B cell (primary cell): Measurements from ENCODE around the gene OIT3. TPM values are rescaled to one million over a fixed set of nuclear protein-coding genes. Genes with fewer than 3 reads are reported as not detected.

Experiments used
- ATAC-seq: fragments of 200-7000 bp; cut with Tn5 transposase; one replicate; pipeline ENCODE4 v1.10.0; 2021; ENCODE audit warnings: low read depth, mild to moderate bottlenecking, moderate number of reproducible peaks, moderate library complexity
- CTCF ChIA-PET: fragments of 350-600 bp; sonication (Branson Sonifier 250); formaldehyde crosslinking; loops from one replicate; lab custom pipeline; 2021; ENCODE audit warnings: antibody characterized with exemption, inconsistent platforms; lab: Charles Lee
- POLR2A ChIA-PET: fragments of 350-600 bp; sonication (Branson Sonifier 250); formaldehyde crosslinking; loops from one replicate; lab custom pipeline; 2021; ENCODE audit warnings: antibody characterized with exemption; lab: Charles Lee
- DNase-seq: peaks from one replicate; pipeline ENCODE4 v3.0.0; 2013
- H2AFZ ChIP-seq: 2 replicates; pipeline ENCODE4 v1.6.1; 2012; ENCODE audit warnings: mild to moderate bottlenecking, low read depth, low read length; ENCODE audit not compliant: insufficient read depth, poor library complexity, severe bottlenecking
- H3K27ac ChIP-seq, 2 donors: 1 replicate in 1 of 2; 2 replicates in 1 of 2; pipeline ENCODE4 v1.5.1; 2012 to 2013; ENCODE audit warnings: low read length in 2 of 2, mild to moderate bottlenecking in 2 of 2, moderate library complexity in 1 of 2
- H3K27me3 ChIP-seq, 4 experiments: fragments of 200-600 bp in 1 of 4; sonication (generic) in 1 of 4; replicated peaks in 1 of 4; 1 replicate in 2 of 4; 2 replicates in 2 of 4; pipeline versions ENCODE4 v1.6.1 to v1.7.0; 2013 to 2016; ENCODE audit warnings: low read length in 3 of 4, mild to moderate bottlenecking in 2 of 4, mixed read lengths in 1 of 4, moderate library complexity in 1 of 4; ENCODE audit not compliant: insufficient read depth in 4 of 4, control insufficient read depth in 3 of 4; ENCODE audit errors: control extremely low read depth in 1 of 4
- H3K36me3 ChIP-seq, 2 experiments: replicated peaks in 1 of 2; 1 replicate in 1 of 2; 2 replicates in 1 of 2; pipeline versions ENCODE4 v1.6.1 to v1.7.1; 2013; ENCODE audit warnings: low read length in 1 of 2; ENCODE audit not compliant: insufficient read depth in 2 of 2, control insufficient read depth in 1 of 2; ENCODE audit errors: control extremely low read depth in 1 of 2, extremely low read depth in 1 of 2
- H3K4me1 ChIP-seq, 2 donors: fragments of 200-600 bp in 1 of 2; sonication (generic) in 1 of 2; 1 replicate in 1 of 2; 2 replicates in 1 of 2; pipeline versions ENCODE4 v1.5.1 to v1.6.1; 2013 to 2017; ENCODE audit warnings: low read length in 2 of 2; ENCODE audit not compliant: control insufficient read depth in 2 of 2, insufficient read depth in 2 of 2
- H3K4me2 ChIP-seq: replicated peaks from 2 replicates; pipeline ENCODE3; 2012; ENCODE audit warnings: mild to moderate bottlenecking, low read depth, low read length; ENCODE audit not compliant: poor library complexity, severe bottlenecking
- H3K4me3 ChIP-seq, 5 experiments: fragments of 200-600 bp in 1 of 5; sonication (generic) in 1 of 5; 1 replicate in 3 of 5; 2 replicates in 2 of 5; pipeline versions ENCODE4 v1.5.1 to v1.7.0; 2011 to 2016; ENCODE audit warnings: low read length in 4 of 5, mild to moderate bottlenecking in 4 of 5, low read depth in 2 of 5, control low read depth in 1 of 5, moderate library complexity in 1 of 5; ENCODE audit not compliant: insufficient read depth in 1 of 5; ENCODE audit errors: control extremely low read depth in 1 of 5, extremely low read depth in 1 of 5
- H3K79me2 ChIP-seq: fragments of 200-600 bp; sonication (generic); one replicate; pipeline ENCODE4 v1.6.0; 2016; ENCODE audit warnings: low read length; ENCODE audit not compliant: control insufficient read depth, insufficient read depth
- H3K9ac ChIP-seq: fragments of 200-600 bp; sonication (generic); 2 replicates; pipeline ENCODE4 v1.6.1; 2017; ENCODE audit warnings: mild to moderate bottlenecking, low read length, moderate library complexity
- H3K9me3 ChIP-seq, 3 donors: one replicate each; pipeline versions ENCODE4 v1.6.1 to v1.7.1; 2013; ENCODE audit warnings: low read length in 2 of 3; ENCODE audit not compliant: control insufficient read depth in 2 of 3, insufficient read depth in 1 of 3; ENCODE audit errors: control extremely low read depth in 1 of 3
- H4K20me1 ChIP-seq: 2 replicates; pipeline ENCODE4 v1.6.0; 2012; ENCODE audit warnings: mild to moderate bottlenecking, low read length; ENCODE audit not compliant: insufficient read depth, control insufficient read depth, poor library complexity, severe bottlenecking
- H3K27ac Mint-ChIP-seq: one replicate; pipeline ENCODE4 v1.8.0; 2021; ENCODE audit warnings: mixed read lengths
- H3K27me3 Mint-ChIP-seq: one replicate; pipeline ENCODE4 v1.8.0; 2021; ENCODE audit warnings: mixed read lengths
- H3K4me1 Mint-ChIP-seq: one replicate; pipeline ENCODE4 v1.8.0; 2021; ENCODE audit warnings: mixed read lengths
- H3K4me3 Mint-ChIP-seq: one replicate; pipeline ENCODE4 v1.8.0; 2021; ENCODE audit warnings: mixed read lengths
- H3K9me3 Mint-ChIP-seq: one replicate; pipeline ENCODE4 v1.8.0; 2022; ENCODE audit warnings: mixed read lengths; ENCODE audit not compliant: insufficient read depth
- EZH2 ChIP-seq: IDR thresholded peaks from 2 replicates; pipeline ENCODE4 v1.6.1; 2012; ENCODE audit warnings: borderline replicate concordance, low read depth, mild to moderate bottlenecking, moderate library complexity, low read length; ENCODE audit not compliant: insufficient read depth, poor library complexity, severe bottlenecking
- WGBS: methylation state at CpG from one replicate; pipeline ENCODE4 v1.1.5; 2013; ENCODE audit warnings: missing lambda C conversion rate; ENCODE audit not compliant: insufficient coverage; 5-methylcytosine and 5-hydroxymethylcytosine counted together
- intact Hi-C: fragments of 100-400 bp; cut with micrococcal nuclease; formaldehyde crosslinking; loops from one replicate; pipeline ENCODE4 v1.10.0; 2022
- polyA plus RNA-seq: library from polyadenylated mRNA; depleted of rRNA; stranded (reverse); fragments of >200 nt; gene quantifications from 2 replicates; pipeline ENCODE4 v1.2.3, GENCODE V29; 2012
- total RNA-seq, 2 donors: library from RNA; stranded (reverse); fragments of 120-200 nt in 1 of 2; gene quantifications; 1 replicate in 1 of 2; 2 replicates in 1 of 2; pipeline versions ENCODE4 v1.2.3 to v1.2.4, GENCODE V29; 2013 to 2022
- TF ChIP-seq, protein P1 (sequence below): fragments of 200-600 bp; IDR thresholded peaks from one replicate; pipeline ENCODE4 v1.8.0; 2022; ENCODE audit warnings: antibody characterized with exemption, mild to moderate bottlenecking

Gene OIT3
- total and polyA plus RNA-seq, 2 donors (not counting 1 experiment from before 2014, with no cell fraction given), result 0.04 TPM; not detected in 1

DNA sequence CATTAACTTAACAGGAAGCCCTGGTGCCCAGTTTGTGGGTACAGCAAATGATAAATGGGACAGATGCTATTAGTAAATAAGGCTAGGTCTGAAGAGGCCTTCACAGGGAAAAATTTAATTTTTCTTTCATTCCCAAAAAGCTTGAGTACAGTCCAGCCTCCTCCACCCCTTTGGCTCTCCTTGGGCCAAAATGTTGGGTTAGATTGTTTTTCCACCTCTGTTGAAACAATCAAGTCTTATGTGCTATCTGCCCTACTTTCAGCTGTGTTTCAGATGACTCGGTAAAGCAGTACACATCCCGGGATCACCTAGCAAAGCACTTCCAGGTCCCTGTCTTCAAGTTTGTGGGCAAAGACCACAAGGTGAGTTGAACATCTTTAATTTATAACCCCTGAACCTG lies 36.7 kb downstream of the OIT3 start:
- CTCF ChIA-PET, result no interaction called here
- H3K27ac ChIP-seq, result no peak overlapping the region
- H3K27me3 ChIP-seq, result no peaks in the 10 kb centered on the region
- TF ChIP-seq, protein P1, sequence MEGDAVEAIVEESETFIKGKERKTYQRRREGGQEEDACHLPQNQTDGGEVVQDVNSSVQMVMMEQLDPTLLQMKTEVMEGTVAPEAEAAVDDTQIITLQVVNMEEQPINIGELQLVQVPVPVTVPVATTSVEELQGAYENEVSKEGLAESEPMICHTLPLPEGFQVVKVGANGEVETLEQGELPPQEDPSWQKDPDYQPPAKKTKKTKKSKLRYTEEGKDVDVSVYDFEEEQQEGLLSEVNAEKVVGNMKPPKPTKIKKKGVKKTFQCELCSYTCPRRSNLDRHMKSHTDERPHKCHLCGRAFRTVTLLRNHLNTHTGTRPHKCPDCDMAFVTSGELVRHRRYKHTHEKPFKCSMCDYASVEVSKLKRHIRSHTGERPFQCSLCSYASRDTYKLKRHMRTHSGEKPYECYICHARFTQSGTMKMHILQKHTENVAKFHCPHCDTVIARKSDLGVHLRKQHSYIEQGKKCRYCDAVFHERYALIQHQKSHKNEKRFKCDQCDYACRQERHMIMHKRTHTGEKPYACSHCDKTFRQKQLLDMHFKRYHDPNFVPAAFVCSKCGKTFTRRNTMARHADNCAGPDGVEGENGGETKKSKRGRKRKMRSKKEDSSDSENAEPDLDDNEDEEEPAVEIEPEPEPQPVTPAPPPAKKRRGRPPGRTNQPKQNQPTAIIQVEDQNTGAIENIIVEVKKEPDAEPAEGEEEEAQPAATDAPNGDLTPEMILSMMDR, result no peak
- TF ChIP-seq EZH2, result no peak
- 90% methylated on average over 2 of the region's 2 CpGs for WGBS
- no peak overlapping the region for H3K4me3 Mint-ChIP-seq
- no peaks in the 10 kb centered on the region for H3K4me1 ChIP-seq
- POLR2A ChIA-PET, result no interaction called here
- no peaks in the 10 kb centered on the region for H3K9me3 Mint-ChIP-seq
- no peaks in the 10 kb centered on the region for H3K36me3 ChIP-seq
- no peak overlapping the region for H3K27ac Mint-ChIP-seq
- H3K4me1 Mint-ChIP-seq, result no peaks in the 10 kb centered on the region
- H3K9ac ChIP-seq, result no peak overlapping the region
- H3K4me3 ChIP-seq, result no peak overlapping the region
- DNase-seq, result no peak
- no peaks in the 10 kb centered on the region for H4K20me1 ChIP-seq
- ATAC-seq, result no peak
- H3K79me2 ChIP-seq, result no peaks in the 10 kb centered on the region
- H2AFZ ChIP-seq, result no peak overlapping the region
- H3K4me2 ChIP-seq, result no peak overlapping the region
- H3K9me3 ChIP-seq, result no peaks in the 10 kb centered on the region
- intact Hi-C loops, result no loop called here
- H3K27me3 Mint-ChIP-seq, result peaks cover 2% of the 10 kb centered on the region

DNA sequence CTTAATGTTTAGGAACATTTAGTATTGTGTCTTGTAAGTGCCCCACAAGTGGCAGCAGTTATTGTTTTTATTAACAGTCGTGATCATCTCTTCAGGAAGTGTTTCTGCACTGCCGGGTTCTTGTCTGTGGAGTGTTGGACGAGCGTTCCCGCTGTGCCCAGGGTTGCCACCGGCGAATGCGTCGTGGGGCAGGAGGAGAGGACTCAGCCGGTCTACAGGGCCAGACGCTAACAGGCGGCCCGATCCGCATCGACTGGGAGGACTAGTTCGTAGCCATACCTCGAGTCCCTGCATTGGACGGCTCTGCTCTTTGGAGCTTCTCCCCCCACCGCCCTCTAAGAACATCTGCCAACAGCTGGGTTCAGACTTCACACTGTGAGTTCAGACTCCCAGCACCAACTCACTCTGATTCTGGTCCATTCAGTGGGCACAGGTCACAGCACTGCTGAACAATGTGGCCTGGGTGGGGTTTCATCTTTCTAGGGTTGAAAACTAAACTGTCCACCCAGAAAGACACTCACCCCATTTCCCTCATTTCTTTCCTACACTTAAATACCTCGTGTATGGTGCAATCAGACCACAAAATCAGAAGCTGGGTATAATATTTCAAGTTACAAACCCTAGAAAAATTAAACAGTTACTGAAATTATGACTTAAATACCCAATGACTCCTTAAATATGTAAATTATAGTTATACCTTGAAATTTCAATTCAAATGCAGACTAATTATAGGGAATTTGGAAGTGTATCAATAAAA lies 38.9 kb downstream of the OIT3 start:
- no peak overlapping the region for H3K9ac ChIP-seq
- TF ChIP-seq, protein P1, result no peak
- TF ChIP-seq EZH2, result no peak
- H3K4me3 ChIP-seq, result no peak overlapping the region
- no peak overlapping the region for H3K4me2 ChIP-seq
- intact Hi-C loops, result no loop called here
- Mint-ChIP-seq H3K27me3 (peaks cover 11% of the 10 kb centered on the region), H3K9me3 (no peaks in the 10 kb centered on the region), H3K4me3 (no peak overlapping the region), H3K27ac (no peak overlapping the region), H3K4me1 (no peaks in the 10 kb centered on the region)
- H3K27me3 ChIP-seq, result no peaks in the 10 kb centered on the region
- H3K4me1 ChIP-seq, result no peaks in the 10 kb centered on the region
- H3K36me3 ChIP-seq, result no peaks in the 10 kb centered on the region
- ChIA-PET CTCF (no interaction called here), POLR2A (no interaction called here)
- H4K20me1 ChIP-seq, result no peaks in the 10 kb centered on the region
- no peak overlapping the region for H3K27ac ChIP-seq
- DNase-seq (no peak), ATAC-seq (no peak)
- no peaks in the 10 kb centered on the region for H3K9me3 ChIP-seq
- WGBS, result 95% methylated on average over 19 of the region's 20 CpGs
- no peaks in the 10 kb centered on the region for H3K79me2 ChIP-seq
- H2AFZ ChIP-seq, result no peak overlapping the region
